HUES64 (cell line): ENCODE measurements around the gene PPP1R27.

Experiments used
- H3K27ac ChIP-seq: 2 replicates; pipeline ENCODE4 v1.7.0; 2013; ENCODE audit warnings: low read depth, low read length, inconsistent platforms
- H3K27me3 ChIP-seq: 2 replicates; pipeline ENCODE4 v1.6.1; 2013; ENCODE audit warnings: mild to moderate bottlenecking, low read length; ENCODE audit not compliant: insufficient read depth
- H3K36me3 ChIP-seq: 2 replicates; pipeline ENCODE4 v1.6.1; 2013; ENCODE audit warnings: mild to moderate bottlenecking, low read length; ENCODE audit not compliant: insufficient read depth
- H3K4me1 ChIP-seq: 2 replicates; pipeline ENCODE4 v1.6.1; 2013; ENCODE audit warnings: mild to moderate bottlenecking, low read length, moderate library complexity; ENCODE audit not compliant: insufficient read depth
- H3K4me3 ChIP-seq: 2 replicates; pipeline ENCODE4 v1.5.1; 2013; ENCODE audit warnings: mild to moderate bottlenecking, low read length, moderate library complexity
- H3K9ac ChIP-seq: 2 replicates; pipeline ENCODE4 v1.6.1; 2013; ENCODE audit warnings: mild to moderate bottlenecking, low read depth, low read length
- H3K9me3 ChIP-seq: 2 replicates; pipeline ENCODE4 v1.6.1; 2013; ENCODE audit warnings: low read depth, low read length; ENCODE audit not compliant: insufficient read depth
- WGBS: fragments of 150-250, 120-280 bp; methylation state at CpG from one replicate; pipeline ENCODE4 v1.1.7; 2013; ENCODE audit warnings: missing lambda C conversion rate; 5-methylcytosine and 5-hydroxymethylcytosine counted together

Gene PPP1R27

DNA sequence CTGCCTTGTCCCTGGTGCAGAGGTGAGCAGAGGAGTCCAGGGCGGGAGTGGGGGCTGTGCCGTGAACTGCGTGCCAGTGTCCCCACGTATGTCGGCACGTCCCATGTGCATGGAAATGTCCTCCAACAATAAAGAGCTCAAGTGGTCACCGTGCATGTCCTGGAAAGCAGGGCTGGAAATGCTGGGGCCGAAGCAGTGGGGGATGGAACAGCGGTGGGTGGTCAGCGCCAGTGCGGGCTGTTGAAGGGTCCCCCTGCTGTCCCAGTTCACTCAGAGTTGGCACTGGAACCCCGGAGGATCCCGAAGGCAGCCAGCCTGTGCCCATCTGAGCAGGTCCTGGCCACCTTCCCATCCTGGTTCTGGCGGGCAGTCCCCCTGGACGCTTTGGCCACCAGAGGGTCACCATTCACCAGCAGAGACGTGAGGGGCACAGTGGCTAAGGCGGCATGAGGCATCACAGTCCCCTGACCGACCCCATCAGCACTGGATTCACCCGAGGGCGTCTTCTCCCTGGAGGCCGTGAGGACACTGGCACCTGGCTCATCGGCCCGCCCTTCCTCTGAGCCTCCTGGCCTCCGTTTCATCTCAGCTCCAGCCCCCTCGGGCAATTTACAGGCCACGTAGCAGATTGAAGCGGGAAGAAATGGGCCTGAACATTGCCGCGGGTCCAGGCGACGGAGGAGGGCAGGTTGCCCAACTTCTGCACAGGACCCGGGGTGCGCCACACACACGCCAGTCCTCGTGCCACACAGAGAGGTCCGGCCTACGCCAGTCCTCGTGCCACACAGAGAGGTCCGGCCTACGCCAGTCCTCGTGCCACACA lies 20.8 kb downstream of the PPP1R27 start:
- WGBS = 93% methylated on average over 37 of the region's 41 CpGs
- H3K9ac ChIP-seq = no peak overlapping the region
- H3K4me1 ChIP-seq = no peaks in the 10 kb centered on the region
- no peaks in the 10 kb centered on the region for H3K36me3 ChIP-seq
- no peak overlapping the region for H3K4me3 ChIP-seq
- H3K9me3 ChIP-seq = no peaks in the 10 kb centered on the region
- H3K27ac ChIP-seq = no peak overlapping the region
- H3K27me3 ChIP-seq = no peaks in the 10 kb centered on the region

DNA sequence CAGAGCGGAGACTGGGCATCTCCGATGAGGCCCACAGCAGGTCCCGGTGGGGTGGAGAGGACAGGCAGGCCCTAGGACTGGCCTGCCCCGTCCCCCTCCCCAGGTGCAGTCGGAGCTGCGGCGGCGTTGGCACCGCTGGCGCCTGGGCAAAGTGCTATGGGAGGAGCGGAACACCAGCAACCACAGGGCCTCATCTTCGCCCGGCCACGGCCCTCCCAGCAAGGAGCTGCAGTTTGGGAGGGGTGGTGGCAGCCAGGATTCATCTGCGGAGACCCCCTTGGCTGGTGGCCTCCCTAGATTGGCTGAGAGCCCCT lies 21.5 kb downstream of the PPP1R27 start:
- 94% methylated on average over 15 of the region's 15 CpGs for WGBS
- no peaks in the 10 kb centered on the region for H3K4me1 ChIP-seq
- H3K9ac ChIP-seq = no peak overlapping the region
- no peak overlapping the region for H3K27ac ChIP-seq
- no peak overlapping the region for H3K4me3 ChIP-seq
- H3K27me3 ChIP-seq = no peaks in the 10 kb centered on the region
- no peaks in the 10 kb centered on the region for H3K9me3 ChIP-seq
- H3K36me3 ChIP-seq = no peaks in the 10 kb centered on the region

DNA sequence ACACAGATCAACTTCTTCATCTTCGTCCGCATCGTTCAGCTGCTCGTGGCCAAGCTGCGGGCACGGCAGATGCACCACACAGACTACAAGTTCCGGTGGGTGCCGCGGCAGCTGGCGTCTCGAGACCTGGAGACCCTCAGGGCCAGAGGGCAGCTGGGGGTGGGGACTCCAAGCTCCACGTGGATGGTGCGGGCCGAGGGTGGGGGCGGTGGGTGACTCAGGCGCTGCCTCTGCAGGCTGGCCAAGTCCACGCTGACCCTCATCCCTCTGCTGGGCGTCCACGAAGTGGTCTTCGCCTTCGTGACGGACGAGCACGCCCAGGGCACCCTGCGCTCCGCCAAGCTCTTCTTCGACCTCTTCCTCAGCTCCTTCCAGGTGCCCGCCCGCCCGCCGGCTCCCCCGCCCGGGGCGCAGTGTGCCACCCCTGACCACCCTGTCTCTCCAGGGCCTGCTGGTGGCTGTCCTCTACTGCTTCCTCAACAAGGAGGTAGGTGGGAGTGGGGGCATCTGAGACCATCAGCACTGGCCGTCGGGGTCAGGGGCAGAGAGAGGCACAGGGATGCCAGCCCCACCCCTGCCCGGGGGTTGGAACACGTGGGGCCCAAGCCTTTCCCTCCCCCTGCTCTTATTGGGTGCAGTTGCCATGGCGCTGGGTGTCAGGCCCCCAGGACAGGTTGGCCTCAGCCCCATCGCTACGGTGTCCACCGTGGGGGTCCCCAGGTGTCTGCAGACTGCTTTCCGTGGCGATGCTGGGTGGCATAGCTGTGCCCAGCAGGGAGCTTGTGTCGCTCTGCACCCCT lies 22.1 kb downstream of the PPP1R27 start:
- Histone ChIP-seq H3K9me3 (no peaks in the 10 kb centered on the region), H3K9ac (no peak overlapping the region), H3K4me3 (no peak overlapping the region), H3K27me3 (peaks cover 4% of the 10 kb centered on the region; the same call in 1 of the 2 replicates), H3K36me3 (no peaks in the 10 kb centered on the region), H3K4me1 (no peaks in the 10 kb centered on the region), H3K27ac (no peak overlapping the region)
- WGBS = 90% methylated on average over 43 of the region's 45 CpGs

DNA sequence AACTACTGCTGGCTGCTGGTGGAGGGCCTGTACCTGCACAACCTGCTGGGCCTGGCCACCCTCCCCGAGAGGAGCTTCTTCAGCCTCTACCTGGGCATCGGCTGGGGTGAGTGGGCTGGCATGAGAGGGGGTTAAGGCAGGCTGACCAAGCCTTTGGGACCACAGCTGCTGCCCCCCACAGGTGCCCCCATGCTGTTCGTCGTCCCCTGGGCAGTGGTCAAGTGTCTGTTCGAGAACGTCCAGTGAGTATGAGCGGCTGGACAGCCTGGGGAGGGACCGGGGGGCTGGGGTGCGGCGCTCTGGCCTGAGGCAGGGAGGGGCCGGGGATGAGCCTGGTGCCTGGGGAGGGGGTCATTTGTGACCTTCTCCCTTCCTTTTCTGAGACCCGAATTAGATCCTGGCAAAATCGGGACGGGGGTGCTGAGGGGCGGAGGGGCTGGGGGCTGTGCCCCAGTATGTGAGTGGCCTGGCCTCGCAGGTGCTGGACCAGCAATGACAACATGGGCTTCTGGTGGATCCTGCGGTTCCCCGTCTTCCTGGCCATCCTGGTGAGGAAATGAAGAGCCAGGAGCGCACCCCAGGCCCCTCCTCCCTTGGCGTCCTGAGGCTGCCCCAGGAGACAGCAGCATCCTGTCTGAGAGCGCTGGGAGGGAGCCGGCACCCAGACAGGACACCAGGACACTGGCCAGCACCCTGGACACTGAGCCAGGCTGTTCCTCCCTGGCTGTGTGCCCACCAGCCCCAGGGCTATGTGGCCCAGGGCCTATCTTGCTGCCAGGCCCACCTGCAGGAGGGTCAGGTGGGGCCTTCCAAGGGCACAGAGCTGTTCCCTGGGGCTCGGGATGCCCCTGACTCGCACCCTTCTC lies 22.9 kb downstream of the PPP1R27 start:
- Histone ChIP-seq H3K4me1 (no peaks in the 10 kb centered on the region), H3K27ac (no peak overlapping the region), H3K27me3 (peaks cover 10% of the 10 kb centered on the region), H3K9ac (no peak overlapping the region), H3K36me3 (no peaks in the 10 kb centered on the region), H3K9me3 (no peaks in the 10 kb centered on the region), H3K4me3 (no peak overlapping the region)
- WGBS = 90% methylated on average over 24 of the region's 24 CpGs

DNA sequence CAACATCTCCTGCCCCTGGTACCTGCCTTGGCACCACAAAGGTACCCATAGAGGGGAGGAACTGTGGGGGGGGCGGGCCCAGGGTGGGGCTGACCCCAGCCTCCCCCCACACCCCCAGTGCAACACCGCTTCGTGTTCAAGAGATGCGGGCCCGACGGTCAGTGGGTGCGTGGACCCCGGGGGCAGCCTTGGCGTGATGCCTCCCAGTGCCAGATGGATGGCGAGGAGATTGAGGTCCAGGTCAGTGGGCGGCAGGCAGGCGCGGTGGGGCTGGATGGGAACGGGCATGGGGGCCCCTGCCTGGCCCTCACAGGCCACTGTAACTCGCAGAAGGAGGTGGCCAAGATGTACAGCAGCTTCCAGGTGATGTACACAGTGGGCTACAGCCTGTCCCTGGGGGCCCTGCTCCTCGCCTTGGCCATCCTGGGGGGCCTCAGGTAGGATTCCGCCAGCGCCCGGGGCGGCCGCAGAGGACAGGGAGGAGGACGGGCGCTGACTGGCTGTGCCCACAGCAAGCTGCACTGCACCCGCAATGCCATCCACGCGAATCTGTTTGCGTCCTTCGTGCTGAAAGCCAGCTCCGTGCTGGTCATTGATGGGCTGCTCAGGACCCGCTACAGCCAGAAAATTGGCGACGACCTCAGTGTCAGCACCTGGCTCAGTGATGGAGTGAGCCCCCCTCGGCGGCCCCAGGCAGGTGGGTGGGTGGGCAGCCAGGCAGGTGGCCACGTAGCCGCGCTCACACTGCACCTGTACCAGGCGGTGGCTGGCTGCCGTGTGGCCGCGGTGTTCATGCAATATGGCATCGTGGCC lies 23.8 kb downstream of the PPP1R27 start:
- peaks cover 19% of the 10 kb centered on the region for H3K27me3 ChIP-seq
- H3K36me3 ChIP-seq = no peaks in the 10 kb centered on the region
- H3K9me3 ChIP-seq = no peaks in the 10 kb centered on the region
- no peak overlapping the region for H3K27ac ChIP-seq
- 92% methylated on average over 42 of the region's 42 CpGs for WGBS
- H3K4me1 ChIP-seq = no peaks in the 10 kb centered on the region
- no peak overlapping the region for H3K4me3 ChIP-seq
- no peak overlapping the region for H3K9ac ChIP-seq

DNA sequence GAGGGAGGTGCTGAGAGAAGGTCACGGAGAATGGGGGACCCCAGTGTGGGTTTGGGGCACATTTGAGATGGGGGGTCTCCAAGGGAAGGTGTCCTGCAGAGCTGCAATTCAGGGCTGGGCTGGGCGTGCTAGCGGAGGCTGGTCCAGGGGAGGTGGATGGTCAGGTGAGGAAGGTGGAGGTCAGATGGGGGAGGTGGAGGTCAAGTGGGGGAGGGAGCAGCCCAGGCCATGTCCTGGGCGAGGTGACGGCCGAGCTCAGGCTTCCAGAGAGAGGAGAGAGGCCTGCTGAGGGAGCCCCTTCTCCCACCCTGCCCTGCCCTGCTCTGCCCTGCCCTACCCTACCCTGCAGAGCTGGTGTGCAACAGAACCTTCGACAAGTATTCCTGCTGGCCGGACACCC lies 24.4 kb downstream of the PPP1R27 start:
- Histone ChIP-seq H3K4me1 (no peaks in the 10 kb centered on the region), H3K4me3 (no peak overlapping the region), H3K27ac (no peak overlapping the region), H3K9me3 (no peaks in the 10 kb centered on the region), H3K36me3 (no peaks in the 10 kb centered on the region), H3K9ac (no peak overlapping the region), H3K27me3 (peaks cover 25% of the 10 kb centered on the region)
- WGBS = 80% methylated on average over 8 of the region's 8 CpGs

DNA sequence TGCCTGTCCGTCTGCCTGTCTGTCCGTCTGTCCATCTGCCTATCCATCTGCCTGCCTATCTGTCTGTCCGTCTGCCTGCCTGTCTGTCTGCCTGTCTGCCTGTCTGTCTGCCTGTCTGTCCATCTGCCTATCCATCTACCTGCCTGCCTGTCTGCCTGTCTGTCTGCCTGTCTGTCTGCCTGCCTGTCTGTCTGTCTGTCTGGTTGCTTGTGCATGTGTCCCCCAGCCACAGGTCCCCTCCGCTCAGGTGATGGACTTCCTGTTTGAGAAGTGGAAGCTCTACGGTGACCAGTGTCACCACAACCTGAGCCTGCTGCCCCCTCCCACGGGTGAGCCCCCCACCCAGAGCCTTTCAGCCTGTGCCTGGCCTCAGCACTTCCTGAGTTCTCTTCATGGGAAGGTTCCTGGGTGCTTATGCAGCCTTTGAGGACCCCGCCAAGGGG lies 25.3 kb downstream of the PPP1R27 start:
- H3K27ac ChIP-seq = no peak overlapping the region
- H3K9ac ChIP-seq = no peak overlapping the region
- H3K27me3 ChIP-seq = peaks cover 34% of the 10 kb centered on the region
- no peaks in the 10 kb centered on the region for H3K36me3 ChIP-seq
- no peaks in the 10 kb centered on the region for H3K9me3 ChIP-seq
- no peak overlapping the region for H3K4me3 ChIP-seq
- H3K4me1 ChIP-seq = no peaks in the 10 kb centered on the region
- WGBS = 83% methylated on average over 7 of the region's 7 CpGs

DNA sequence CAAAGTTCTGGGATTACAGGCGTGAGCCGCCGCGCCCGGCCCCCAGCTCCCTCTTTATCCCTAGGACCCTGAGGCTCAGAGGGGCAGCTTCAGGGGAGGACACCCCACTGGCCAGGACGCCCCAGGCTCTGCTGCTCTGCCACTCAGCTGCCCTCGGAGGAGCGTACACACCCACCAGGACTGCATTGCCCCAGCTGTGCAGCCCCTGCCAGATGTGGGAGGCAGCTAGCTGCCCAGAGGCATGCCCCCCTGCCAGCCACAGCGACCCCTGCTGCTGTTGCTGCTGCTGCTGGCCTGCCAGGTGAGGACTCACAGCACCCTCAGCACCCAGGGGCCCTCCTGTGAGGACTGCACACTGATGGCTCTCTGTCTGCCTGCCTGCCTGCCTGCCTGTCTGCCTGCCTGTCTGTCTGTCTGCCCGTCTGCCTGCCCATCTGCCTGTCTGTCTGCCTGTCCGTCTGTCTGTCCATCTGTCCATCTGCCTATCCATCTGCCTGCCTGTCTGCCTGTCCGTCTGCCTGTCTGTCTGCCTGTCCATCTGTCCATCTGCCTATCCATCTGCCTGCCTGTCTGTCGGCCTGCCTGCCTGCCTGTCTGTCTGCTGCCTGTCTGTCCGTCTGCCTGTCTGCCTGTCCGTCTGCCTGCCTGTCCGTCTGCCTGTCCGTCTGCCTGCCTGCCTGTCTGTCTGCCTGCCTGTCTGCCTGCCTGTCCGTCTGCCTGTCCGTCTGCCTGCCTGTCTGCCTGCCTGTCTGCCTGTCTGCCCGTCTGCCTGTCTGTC lies 25.9 kb downstream of the PPP1R27 start:
- Histone ChIP-seq H3K9ac (no peak overlapping the region), H3K4me1 (no peaks in the 10 kb centered on the region), H3K36me3 (no peaks in the 10 kb centered on the region), H3K4me3 (no peak overlapping the region), H3K27ac (no peak overlapping the region), H3K27me3 (peaks cover 40% of the 10 kb centered on the region), H3K9me3 (no peaks in the 10 kb centered on the region)
- 87% methylated on average over 20 of the region's 20 CpGs for WGBS

DNA sequence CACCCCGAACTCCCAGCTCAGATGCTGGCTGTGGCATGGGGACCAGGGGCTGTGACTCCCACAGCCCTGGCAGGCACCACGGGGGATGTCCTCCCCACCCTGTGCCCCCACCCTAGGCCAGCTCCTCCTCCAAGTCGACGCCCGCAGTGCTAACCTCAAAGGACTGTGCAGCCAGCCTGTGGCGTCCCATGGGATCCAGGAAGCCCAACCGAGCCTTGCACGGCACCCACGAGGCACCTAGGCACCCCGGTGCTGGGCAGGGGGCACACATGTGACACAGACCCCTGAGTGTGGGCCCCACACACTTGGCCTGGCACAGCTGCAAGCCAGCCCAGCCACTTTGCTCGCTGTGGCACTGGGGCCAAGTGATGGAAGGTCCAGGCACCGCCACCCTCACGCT lies 27.0 kb downstream of the PPP1R27 start:
- no peaks in the 10 kb centered on the region for H3K36me3 ChIP-seq
- WGBS = 85% methylated on average over 13 of the region's 13 CpGs
- no peaks in the 10 kb centered on the region for H3K9me3 ChIP-seq
- no peaks in the 10 kb centered on the region for H3K4me1 ChIP-seq
- H3K4me3 ChIP-seq = no peak overlapping the region
- peaks cover 51% of the 10 kb centered on the region for H3K27me3 ChIP-seq
- H3K9ac ChIP-seq = no peak overlapping the region
- no peak overlapping the region for H3K27ac ChIP-seq

DNA sequence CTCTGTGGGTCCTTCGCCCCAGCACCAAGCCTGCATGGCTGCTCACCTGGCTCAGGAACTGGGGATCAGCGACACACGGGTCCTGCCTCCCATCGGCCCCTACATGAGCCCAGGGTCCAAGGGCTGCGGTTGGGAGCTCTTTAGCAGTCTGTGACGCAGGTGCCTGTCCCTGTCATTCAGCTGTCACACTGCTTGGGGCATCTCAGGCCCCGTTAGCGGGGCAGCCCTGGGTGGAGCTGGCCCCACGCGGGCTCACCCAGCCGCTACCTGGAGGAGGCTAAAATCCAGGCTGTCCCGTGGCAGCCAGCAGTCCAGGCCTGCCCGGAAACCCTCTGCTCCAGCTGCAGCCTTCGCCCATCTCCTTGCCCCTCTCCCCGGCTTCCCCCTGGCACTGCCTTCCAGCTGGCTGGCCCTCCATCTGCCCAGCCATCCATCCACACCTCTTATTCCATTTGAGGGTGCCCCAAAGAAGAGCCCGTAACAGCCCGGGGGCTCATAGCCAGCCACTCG lies 27.6 kb downstream of the PPP1R27 start:
- Histone ChIP-seq H3K27ac (no peak overlapping the region), H3K27me3 (peaks cover 57% of the 10 kb centered on the region)
- 74% methylated on average over 18 of the region's 18 CpGs for WGBS

More for the DNA sequence above, 27.6 kb downstream of the PPP1R27 start:
- no peaks in the 10 kb centered on the region for H3K36me3 ChIP-seq
- H3K4me3 ChIP-seq = no peak overlapping the region
- no peaks in the 10 kb centered on the region for H3K9me3 ChIP-seq
- no peak overlapping the region for H3K9ac ChIP-seq
- H3K4me1 ChIP-seq = no peaks in the 10 kb centered on the region
